ENCODE results near the gene KCNH6. TPM values are rescaled to one million over a fixed set of nuclear protein-coding genes. Genes with fewer than 3 reads are reported as not detected.

Gene KCNH6
- total and polyA plus RNA-seq, 2 donors from 2014 or later, result 0.57 to 4.8 TPM

DNA sequence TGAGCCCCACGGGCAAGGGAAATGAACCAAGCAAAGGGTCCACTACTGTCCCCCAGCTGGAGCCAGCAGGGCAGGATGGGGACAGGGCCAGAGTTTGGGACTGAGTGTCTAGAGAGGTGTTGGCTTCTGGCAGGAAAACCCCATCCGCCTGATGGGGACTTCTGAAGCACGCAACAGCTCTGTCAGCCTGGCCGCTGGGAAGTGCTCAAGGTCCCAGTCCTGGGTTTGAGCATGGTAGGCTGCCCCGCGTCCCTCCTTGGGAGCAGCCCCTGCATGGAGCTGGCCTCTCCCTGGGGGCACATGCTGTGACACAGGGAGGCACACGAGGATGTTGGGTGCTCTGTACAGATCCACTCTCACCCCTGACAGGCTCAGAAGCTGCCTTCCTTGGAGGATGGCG, 31.7 kb upstream of the KCNH6 start:
- intact Hi-C loops (cut with DNase I), result no loop called here
- Histone ChIP-seq H3K9ac (ENCODE audit: low read length in 3 of 3) (no peak overlapping the region), H3K9me3 (ENCODE audit: control insufficient read depth in 2 of 3, insufficient read depth in 1 of 3, low read length in 3 of 3) (no peaks in the 10 kb centered on the region), H3K36me3 (ENCODE audit: control insufficient read depth in 2 of 3, insufficient read depth in 3 of 3, low read length in 3 of 3) (peaks cover 0 to 4% (median 0%) of the 10 kb centered on the region in 3 donors), H3K27me3 (ENCODE audit: control insufficient read depth, insufficient read depth, low read length) (no peaks in the 10 kb centered on the region), H3K27ac (ENCODE audit: low read depth in 2 of 2, low read length in 2 of 2) (no peak overlapping the region), H3K4me3 (ENCODE audit: low read length in 3 of 3) (no peak overlapping the region), H3K4me1 (ENCODE audit: control insufficient read depth in 2 of 3, insufficient read depth in 2 of 3, low read depth in 1 of 3, low read length in 3 of 3) (peaks cover 0 to 20% (median 19%) of the 10 kb centered on the region in 3 donors)
- FAIRE-seq (no peak), DNase-seq (no peak)
- TF ChIP-seq, protein P1, sequence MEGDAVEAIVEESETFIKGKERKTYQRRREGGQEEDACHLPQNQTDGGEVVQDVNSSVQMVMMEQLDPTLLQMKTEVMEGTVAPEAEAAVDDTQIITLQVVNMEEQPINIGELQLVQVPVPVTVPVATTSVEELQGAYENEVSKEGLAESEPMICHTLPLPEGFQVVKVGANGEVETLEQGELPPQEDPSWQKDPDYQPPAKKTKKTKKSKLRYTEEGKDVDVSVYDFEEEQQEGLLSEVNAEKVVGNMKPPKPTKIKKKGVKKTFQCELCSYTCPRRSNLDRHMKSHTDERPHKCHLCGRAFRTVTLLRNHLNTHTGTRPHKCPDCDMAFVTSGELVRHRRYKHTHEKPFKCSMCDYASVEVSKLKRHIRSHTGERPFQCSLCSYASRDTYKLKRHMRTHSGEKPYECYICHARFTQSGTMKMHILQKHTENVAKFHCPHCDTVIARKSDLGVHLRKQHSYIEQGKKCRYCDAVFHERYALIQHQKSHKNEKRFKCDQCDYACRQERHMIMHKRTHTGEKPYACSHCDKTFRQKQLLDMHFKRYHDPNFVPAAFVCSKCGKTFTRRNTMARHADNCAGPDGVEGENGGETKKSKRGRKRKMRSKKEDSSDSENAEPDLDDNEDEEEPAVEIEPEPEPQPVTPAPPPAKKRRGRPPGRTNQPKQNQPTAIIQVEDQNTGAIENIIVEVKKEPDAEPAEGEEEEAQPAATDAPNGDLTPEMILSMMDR (IDR thresholded peaks at IDR 0.05; ENCODE audit: borderline replicate concordance, extremely low read depth, insufficient read depth), result no peak

DNA sequence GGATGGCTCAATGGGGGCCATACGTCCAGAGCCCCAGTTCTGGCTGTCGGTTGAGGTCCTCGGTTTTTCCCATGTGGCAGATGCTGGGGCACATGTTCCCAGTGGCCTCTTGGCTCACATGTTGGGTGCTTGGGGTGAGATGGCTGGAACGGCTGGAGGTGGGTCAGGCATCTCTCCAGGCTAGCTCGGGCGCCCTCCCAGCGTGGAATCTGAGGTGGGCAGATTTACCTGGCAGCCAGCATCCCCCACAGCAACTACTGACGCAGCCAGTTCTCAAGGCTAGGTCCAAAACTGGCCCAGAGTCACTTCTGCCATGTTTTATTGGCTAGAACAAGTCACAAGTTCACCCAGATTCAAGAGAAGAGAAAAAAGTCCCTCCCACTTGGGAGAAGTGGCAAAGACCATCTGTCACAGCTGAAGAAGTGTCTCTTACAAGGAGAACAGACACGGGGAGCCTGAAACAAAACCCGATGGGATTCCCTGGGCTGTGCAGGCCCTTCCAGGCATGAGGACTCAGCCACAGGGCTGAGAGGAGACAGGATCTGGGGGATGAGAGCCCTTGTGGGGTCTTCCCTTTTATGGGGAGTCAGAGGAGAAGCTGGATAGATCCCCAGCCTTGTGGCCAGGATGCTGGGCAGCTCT, 31.1 kb upstream of the KCNH6 start:
- peaks cover 0 to 20% (median 19%) of the 10 kb centered on the region in 3 donors for H3K4me1 ChIP-seq (ENCODE audit: control insufficient read depth in 2 of 3, insufficient read depth in 2 of 3, low read depth in 1 of 3, low read length in 3 of 3)
- H3K36me3 ChIP-seq (ENCODE audit: control insufficient read depth in 2 of 3, insufficient read depth in 3 of 3, low read length in 3 of 3), result no peaks in the 10 kb centered on the region
- intact Hi-C loops (cut with DNase I), result no loop called here
- FAIRE-seq (no peak), DNase-seq (peak in 4 of 5 donors; percentile 16 to 70 (median 48))
- no peak overlapping the region for H3K9ac ChIP-seq (ENCODE audit: low read length in 3 of 3)
- TF ChIP-seq, protein P1 (IDR thresholded peaks at IDR 0.05; ENCODE audit: borderline replicate concordance, extremely low read depth, insufficient read depth), result no peak
- H3K9me3 ChIP-seq (ENCODE audit: control insufficient read depth in 2 of 3, insufficient read depth in 1 of 3, low read length in 3 of 3), result no peaks in the 10 kb centered on the region
- no peaks in the 10 kb centered on the region for H3K27me3 ChIP-seq (ENCODE audit: control insufficient read depth, insufficient read depth, low read length)
- H3K27ac ChIP-seq (ENCODE audit: low read depth in 2 of 2, low read length in 2 of 2), result no peak overlapping the region
- H3K4me3 ChIP-seq (ENCODE audit: low read length in 3 of 3), result no peak overlapping the region

DNA sequence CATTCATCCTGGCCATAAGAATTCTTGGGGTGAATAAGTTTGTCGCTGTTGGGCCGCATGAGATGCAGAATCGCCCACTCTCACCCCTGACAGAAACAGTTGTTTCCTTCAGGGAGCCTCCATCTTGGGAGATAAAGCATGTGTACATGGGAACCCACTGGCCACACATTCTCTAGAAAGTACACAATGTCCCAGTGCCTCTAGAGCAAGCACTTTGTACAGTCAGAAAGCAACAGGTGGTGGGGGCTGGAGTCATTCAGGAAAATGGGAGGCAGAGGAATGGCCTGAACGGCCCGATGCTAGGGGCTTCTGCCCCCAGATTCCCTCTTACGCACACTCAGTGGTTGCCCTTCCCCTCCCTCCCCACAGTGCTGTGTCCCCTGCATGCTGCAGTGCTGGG, 30.2 kb upstream of the KCNH6 start:
- no peak for FAIRE-seq

More for the DNA sequence above, 30.2 kb upstream of the KCNH6 start:
- Histone ChIP-seq H3K4me1 (ENCODE audit: control insufficient read depth in 2 of 3, insufficient read depth in 2 of 3, low read depth in 1 of 3, low read length in 3 of 3) (peaks cover 0 to 20% (median 20%) of the 10 kb centered on the region in 3 donors), H3K9ac (ENCODE audit: low read length in 3 of 3) (no peak overlapping the region), H3K27me3 (ENCODE audit: control insufficient read depth, insufficient read depth, low read length) (no peaks in the 10 kb centered on the region), H3K9me3 (ENCODE audit: control insufficient read depth in 2 of 3, insufficient read depth in 1 of 3, low read length in 3 of 3) (no peaks in the 10 kb centered on the region), H3K4me3 (ENCODE audit: low read length in 3 of 3) (no peak overlapping the region), H3K36me3 (ENCODE audit: control insufficient read depth in 2 of 3, insufficient read depth in 3 of 3, low read length in 3 of 3) (no peaks in the 10 kb centered on the region), H3K27ac (ENCODE audit: low read depth in 2 of 2, low read length in 2 of 2) (peak overlapping the region; percentile 32 to 43)
- DNase-seq, result no peak
- TF ChIP-seq, protein P1 (IDR thresholded peaks at IDR 0.05; ENCODE audit: borderline replicate concordance, extremely low read depth, insufficient read depth), result no peak
- intact Hi-C loops (cut with DNase I), result no loop called here
